Uterus (tissue), 4 donors: ENCODE results near the gene ARHGEF4. TPM values are rescaled to one million over a fixed set of nuclear protein-coding genes. Genes with fewer than 3 reads are reported as not detected.

Experiments
- DNase-seq, 2 donors: peaks; one replicate each; pipeline ENCODE4 v3.0.0-alpha.2; 2019 to 2020
- H3K27ac ChIP-seq, 2 donors: fragments of 200-600 bp; sonication (generic); 1 replicate in 1 of 2; 2 replicates in 1 of 2; pipeline ENCODE4 v1.5.1; 2016 to 2018
- H3K27me3 ChIP-seq, 2 donors: fragments of 200-600 bp; sonication (generic); one replicate each; pipeline ENCODE4 v1.5.1; 2018 to 2019; ENCODE audit warnings: control low read depth in 1 of 2
- H3K36me3 ChIP-seq, 2 donors: fragments of 200-600 bp; sonication (generic); one replicate each; pipeline ENCODE4 v1.5.1; 2019; ENCODE audit warnings: control low read depth in 1 of 2
- H3K4me1 ChIP-seq, 2 donors: fragments of 200-600 bp; sonication (generic); one replicate each; pipeline ENCODE4 v1.5.1; 2018 to 2019; ENCODE audit warnings: control low read depth in 1 of 2
- H3K4me3 ChIP-seq, 2 donors: fragments of 200-600 bp; sonication (generic); 1 replicate in 1 of 2; 2 replicates in 1 of 2; pipeline ENCODE4 v1.5.1; 2018 to 2019; ENCODE audit warnings: mild to moderate bottlenecking in 1 of 2
- H3K9me3 ChIP-seq, 2 donors: fragments of 200-600 bp; sonication (generic); one replicate each; pipeline ENCODE4 v1.5.1; 2019; ENCODE audit warnings: control low read depth in 1 of 2
- CTCF ChIP-seq, 4 experiments: fragments of 200-600 bp in 2 of 4; fragments of 450-650 bp in 2 of 4; sonication (generic) in 2 of 4; IDR thresholded peaks; one replicate each; pipeline ENCODE4 v1.5.1; 2016 to 2019; ENCODE audit warnings: antibody characterized with exemption in 4 of 4, mild to moderate bottlenecking in 2 of 4, moderate library complexity in 1 of 4
- POLR2A ChIP-seq, 2 donors: fragments of 450-650 bp; IDR thresholded peaks; one replicate each; pipeline ENCODE4 v1.6.1; 2016; ENCODE audit warnings: antibody characterized with exemption in 2 of 2, mild to moderate bottlenecking in 1 of 2, moderate library complexity in 1 of 2
- intact Hi-C: fragments of 100-400 bp; cut with DNase I; formaldehyde crosslinking; loops from one replicate; pipeline ENCODE4 v1.15.1; 2023; ENCODE audit warnings: low total_unique reads
- total RNA-seq, 4 donors: library from RNA; depleted of rRNA in 3 of 4; stranded (reverse); fragments of >200 nt in 3 of 4; gene quantifications; one replicate each; pipeline versions ENCODE4 v1.1.0 to v1.2.4, GENCODE V29; 2014 to 2023
- donor health status: DM: yes; HTN: yes; CAD: no.

ARHGEF4 gene
- total RNA-seq, 4 donors from 2014 or later, result 1.8 to 26.2 (median 9.6) TPM

GRCh38 chr2:130884503-130884902, 47.8 kb downstream of the ARHGEF4 start:
- no peaks in the 10 kb centered on the region for H3K27me3 ChIP-seq
- H3K4me3 ChIP-seq, result no peak overlapping the region
- H3K27ac ChIP-seq, result no peak overlapping the region
- no peaks in the 10 kb centered on the region for H3K36me3 ChIP-seq
- TF ChIP-seq CTCF (IDR thresholded peaks at IDR 0.05), result no peak
- no peak for TF ChIP-seq POLR2A (IDR thresholded peaks at IDR 0.05)
- no peaks in the 10 kb centered on the region for H3K9me3 ChIP-seq
- no peaks in the 10 kb centered on the region for H3K4me1 ChIP-seq
- no peak for DNase-seq
- intact Hi-C loops, result no loop called here

GRCh38 chr2:130887643-130888042, 50.9 kb downstream of the ARHGEF4 start:
- no peaks in the 10 kb centered on the region for H3K9me3 ChIP-seq
- no peak overlapping the region for H3K27ac ChIP-seq
- no peak for DNase-seq
- no peaks in the 10 kb centered on the region for H3K4me1 ChIP-seq
- H3K4me3 ChIP-seq, result no peak overlapping the region
- no peaks in the 10 kb centered on the region for H3K36me3 ChIP-seq
- TF ChIP-seq POLR2A (IDR thresholded peaks at IDR 0.05) (no peak), CTCF (IDR thresholded peaks at IDR 0.05) (no peak)
- intact Hi-C loops, result no loop called here
- no peaks in the 10 kb centered on the region for H3K27me3 ChIP-seq

- intact Hi-C loops, result no loop called here
- no peak overlapping the region for H3K27ac ChIP-seq
- H3K9me3 ChIP-seq, result no peaks in the 10 kb centered on the region
- TF ChIP-seq POLR2A (IDR thresholded peaks at IDR 0.05) (no peak), CTCF (IDR thresholded peaks at IDR 0.05) (no peak)
- H3K4me1 ChIP-seq, result no peaks in the 10 kb centered on the region
- no peak for DNase-seq
- no peaks in the 10 kb centered on the region for H3K27me3 ChIP-seq
- H3K4me3 ChIP-seq, result no peak overlapping the region
- H3K36me3 ChIP-seq, result no peaks in the 10 kb centered on the region
These were observed 54.4 kb downstream of the ARHGEF4 start for GRCh38 chr2:130890941-130891669.

GRCh38 chr2:130891966-130892365, 55.3 kb downstream of the ARHGEF4 start:
- Histone ChIP-seq H3K9me3 (no peaks in the 10 kb centered on the region), H3K27me3 (no peaks in the 10 kb centered on the region), H3K4me3 (no peak overlapping the region), H3K27ac (no peak overlapping the region), H3K4me1 (no peaks in the 10 kb centered on the region), H3K36me3 (no peaks in the 10 kb centered on the region)
- TF ChIP-seq CTCF (IDR thresholded peaks at IDR 0.05) (no peak), POLR2A (IDR thresholded peaks at IDR 0.05) (no peak)
- DNase-seq, result no peak
- intact Hi-C loops, result no loop called here

- H3K36me3 ChIP-seq, result no peaks in the 10 kb centered on the region
- H3K9me3 ChIP-seq, result no peaks in the 10 kb centered on the region
- DNase-seq, result no peak
- no peak overlapping the region for H3K4me3 ChIP-seq
- no peaks in the 10 kb centered on the region for H3K4me1 ChIP-seq
- H3K27me3 ChIP-seq, result no peaks in the 10 kb centered on the region
- intact Hi-C loops, result no loop called here
- no peak overlapping the region for H3K27ac ChIP-seq
- no peak for TF ChIP-seq POLR2A (IDR thresholded peaks at IDR 0.05)
These were observed 56.4 kb downstream of the ARHGEF4 start for GRCh38 chr2:130892793-130893785.
